Measurements from ENCODE around the gene TUBGCP6.

- no peak for TF ChIP-seq POLR2A (IDR thresholded peaks at IDR 0.05)
- TF ChIP-seq, protein P1, sequence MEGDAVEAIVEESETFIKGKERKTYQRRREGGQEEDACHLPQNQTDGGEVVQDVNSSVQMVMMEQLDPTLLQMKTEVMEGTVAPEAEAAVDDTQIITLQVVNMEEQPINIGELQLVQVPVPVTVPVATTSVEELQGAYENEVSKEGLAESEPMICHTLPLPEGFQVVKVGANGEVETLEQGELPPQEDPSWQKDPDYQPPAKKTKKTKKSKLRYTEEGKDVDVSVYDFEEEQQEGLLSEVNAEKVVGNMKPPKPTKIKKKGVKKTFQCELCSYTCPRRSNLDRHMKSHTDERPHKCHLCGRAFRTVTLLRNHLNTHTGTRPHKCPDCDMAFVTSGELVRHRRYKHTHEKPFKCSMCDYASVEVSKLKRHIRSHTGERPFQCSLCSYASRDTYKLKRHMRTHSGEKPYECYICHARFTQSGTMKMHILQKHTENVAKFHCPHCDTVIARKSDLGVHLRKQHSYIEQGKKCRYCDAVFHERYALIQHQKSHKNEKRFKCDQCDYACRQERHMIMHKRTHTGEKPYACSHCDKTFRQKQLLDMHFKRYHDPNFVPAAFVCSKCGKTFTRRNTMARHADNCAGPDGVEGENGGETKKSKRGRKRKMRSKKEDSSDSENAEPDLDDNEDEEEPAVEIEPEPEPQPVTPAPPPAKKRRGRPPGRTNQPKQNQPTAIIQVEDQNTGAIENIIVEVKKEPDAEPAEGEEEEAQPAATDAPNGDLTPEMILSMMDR (IDR thresholded peaks at IDR 0.05), result no peak
Measured at GRCh38 chr22:50225200-50225969, 19.4 kb downstream of the TUBGCP6 start.
